GM19025 (cell line): Measurements from ENCODE around the gene PJA2.
"Not testable (repeated sequence)": the region's sequence is repeated elsewhere in the genome, so short reads cannot be mapped to it uniquely, and the experiment has no call there.

ENCODE experiments used
- ATAC-seq: cut with Tn5 transposase; IDR thresholded peaks from one replicate; pipeline ENCODE4 v1.9.1; 2021; ENCODE audit warnings: mild to moderate bottlenecking, low read depth, moderate library complexity; ENCODE audit not compliant: unreplicated experiment

The PJA2 gene

DNA sequence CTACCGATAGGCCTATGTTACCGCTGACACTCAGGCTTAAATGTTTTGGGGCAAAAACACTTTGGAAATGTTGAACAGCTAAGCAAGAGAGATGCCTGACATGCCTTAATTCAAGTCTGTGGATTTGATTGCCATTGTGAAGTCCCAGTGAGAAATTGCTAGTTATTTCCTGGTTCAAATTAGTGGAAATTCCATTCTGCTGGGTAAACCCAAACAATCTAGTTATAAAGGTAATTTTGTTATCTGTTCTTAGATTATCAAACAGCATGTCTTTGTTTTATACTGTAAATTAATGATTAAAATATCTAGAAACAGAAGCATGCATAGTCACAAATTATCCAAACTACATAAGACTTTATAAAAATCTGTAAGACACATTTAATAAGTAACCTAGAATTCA is 96.6 kb downstream of the PJA2 start:
- ATAC-seq: no peak

DNA sequence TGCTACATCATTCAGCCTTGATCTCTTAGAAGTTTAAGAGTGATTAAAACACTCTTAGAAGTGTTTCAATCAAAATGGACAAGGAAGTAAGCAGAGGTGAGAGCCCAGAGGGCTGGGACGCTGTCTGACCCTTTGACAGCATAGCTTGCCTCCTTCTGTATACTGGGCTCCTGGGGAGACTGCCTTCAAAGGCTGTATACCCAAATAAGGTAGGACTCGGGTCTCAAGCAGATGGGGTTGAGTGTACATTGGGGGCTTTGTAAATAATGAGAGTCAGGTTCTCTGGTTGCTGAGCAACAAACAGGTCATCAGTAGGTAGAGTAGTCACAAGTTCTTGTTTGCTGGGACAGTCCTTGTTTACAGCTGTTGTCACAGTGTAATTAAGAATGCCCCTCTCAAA is 97.1 kb downstream of the PJA2 start:
- ATAC-seq: no peak

GRCh38 chr5:109310315-109310714 is 99.5 kb downstream of the PJA2 start:
- no peak for ATAC-seq

- no peak for ATAC-seq
Observed at GRCh38 chr5:109309326-109310063, 100.3 kb downstream of the PJA2 start.

GRCh38 chr5:109307951-109308350 is 101.8 kb downstream of the PJA2 start:
- no peak for ATAC-seq

GRCh38 chr5:109307456-109307855 is 102.3 kb downstream of the PJA2 start:
- ATAC-seq: no peak

DNA sequence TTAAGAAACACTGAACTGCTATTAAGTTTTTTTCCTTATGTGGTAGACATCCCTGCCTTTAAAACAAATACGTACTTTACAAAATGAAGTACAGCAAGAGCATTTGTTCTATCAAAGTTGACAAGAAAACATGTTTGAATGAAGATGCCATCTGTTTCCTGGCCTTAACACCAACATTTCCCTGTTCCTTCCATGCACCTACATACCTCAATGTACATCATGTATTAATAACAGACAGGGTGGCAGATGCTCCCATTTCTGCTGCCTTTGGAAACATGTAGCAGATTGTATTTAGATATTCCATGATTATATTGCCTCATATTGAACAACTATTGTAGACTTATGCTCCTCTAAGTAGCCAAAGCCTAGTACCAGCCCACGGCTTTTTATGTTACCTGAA is 104.4 kb downstream of the PJA2 start:
- ATAC-seq: no peak

DNA sequence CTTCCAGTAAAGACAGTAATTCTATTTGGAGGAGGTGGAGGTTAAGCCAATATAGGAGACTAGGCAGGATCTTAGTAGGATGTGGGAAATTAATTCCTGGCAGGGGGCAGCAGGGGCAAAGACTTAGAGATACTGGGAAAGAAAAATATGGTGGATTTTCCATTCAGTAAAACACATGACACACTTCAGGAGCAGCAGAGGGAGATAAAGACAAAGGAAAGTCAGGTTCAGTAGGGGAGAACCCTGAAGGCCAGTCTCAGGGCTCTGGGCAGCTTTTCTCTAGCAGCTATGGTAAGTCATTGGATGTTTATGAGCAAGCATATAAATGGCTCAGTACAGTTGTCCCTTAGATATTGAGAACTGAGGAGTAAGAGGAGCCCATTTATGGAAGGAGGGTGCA is 105.5 kb downstream of the PJA2 start:
- ATAC-seq: no peak

DNA sequence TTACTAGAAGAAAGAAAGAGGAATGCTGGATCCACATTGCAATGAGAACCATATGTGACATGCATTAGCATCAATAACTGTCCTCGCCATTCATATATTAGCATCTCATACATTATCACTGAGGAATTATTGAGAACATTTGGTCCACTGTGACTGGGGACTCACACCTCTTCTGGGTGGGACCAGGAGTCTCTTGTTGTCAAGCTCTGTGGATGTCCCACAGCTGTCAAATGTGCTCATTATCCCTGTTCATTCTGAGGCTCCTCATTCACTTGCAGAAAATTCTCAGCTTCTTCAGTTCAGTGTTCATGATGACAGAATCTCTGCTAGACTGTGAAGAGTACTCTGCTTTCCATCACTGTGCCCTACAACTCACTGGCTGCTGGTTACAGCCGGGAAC is 109.4 kb downstream of the PJA2 start:
- no peak for ATAC-seq

- no peak for ATAC-seq
Observed at GRCh38 chr5:109299557-109299956, 110.2 kb downstream of the PJA2 start.

DNA sequence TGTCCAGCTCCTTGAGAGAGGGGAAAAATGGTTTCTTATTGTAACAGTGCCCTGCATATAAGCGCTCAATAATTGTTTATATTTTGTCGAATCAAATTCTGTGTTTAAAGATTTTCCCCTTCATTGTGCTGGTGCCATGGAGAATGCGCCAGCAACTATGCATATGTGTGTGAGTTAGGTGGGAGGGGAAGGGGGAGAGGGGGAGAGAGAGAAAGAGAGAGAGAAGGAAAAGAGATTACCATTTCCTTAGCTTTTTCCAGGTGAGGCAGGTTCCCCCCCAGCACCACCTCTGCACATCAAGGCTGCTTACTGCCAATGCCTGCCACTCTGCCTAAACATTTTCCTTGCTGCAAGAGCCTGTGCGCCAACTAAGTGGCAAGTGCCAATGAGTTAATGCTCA is 111.0 kb downstream of the PJA2 start:
- ATAC-seq: no peak

GRCh38 chr5:109297900-109298299 is 111.9 kb downstream of the PJA2 start:
- no peak for ATAC-seq

- ATAC-seq: no peak
Observed at GRCh38 chr5:109291090-109291489, 118.7 kb downstream of the PJA2 start.

GRCh38 chr5:109290231-109290630 is 119.5 kb downstream of the PJA2 start:
- no peak for ATAC-seq

DNA sequence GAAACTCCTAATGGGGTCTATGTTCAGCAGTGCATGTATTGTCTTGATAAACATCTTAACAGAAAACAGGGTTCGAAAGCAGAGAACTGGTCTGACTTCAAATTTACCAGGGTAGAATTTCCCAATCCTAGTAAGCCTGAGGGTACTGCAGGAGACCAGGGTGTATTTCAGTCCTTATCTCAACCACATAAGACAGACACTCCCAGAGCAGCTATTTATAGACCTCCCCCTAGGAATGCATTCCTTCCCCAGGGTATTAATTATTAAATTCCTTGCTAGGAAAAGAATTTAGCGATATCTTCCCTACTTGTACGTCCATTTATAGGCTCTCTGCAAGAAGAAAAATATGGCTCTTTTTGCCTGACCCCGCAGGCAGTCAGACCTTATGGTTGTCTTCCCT is 123.1 kb downstream of the PJA2 start:
- not testable (repeated sequence) for ATAC-seq
